ENCODE results near the gene PAK6.

PAK6 gene

DNA sequence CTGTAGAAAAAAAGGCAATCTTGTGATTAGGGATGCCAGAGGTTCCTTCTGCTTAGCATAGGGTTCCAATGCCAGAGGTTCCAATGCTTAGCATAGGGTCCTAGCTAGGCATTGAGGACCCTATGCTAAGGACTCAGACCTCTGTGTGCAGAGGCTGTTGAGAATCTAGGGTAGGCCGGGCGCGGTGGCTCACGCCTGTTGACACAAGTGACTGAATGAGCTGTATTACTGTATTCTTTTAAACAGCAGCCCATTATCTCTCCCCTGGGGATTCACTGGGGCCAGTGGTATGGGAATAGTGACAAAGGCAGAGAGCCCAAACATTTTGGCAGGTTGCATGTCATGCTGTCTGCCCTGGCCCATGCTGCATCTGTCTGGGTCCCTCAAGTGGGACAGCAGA lies 16.2 kb downstream of the PAK6 start:
- DNase-seq (ENCODE audit: low read depth): no peak

DNA sequence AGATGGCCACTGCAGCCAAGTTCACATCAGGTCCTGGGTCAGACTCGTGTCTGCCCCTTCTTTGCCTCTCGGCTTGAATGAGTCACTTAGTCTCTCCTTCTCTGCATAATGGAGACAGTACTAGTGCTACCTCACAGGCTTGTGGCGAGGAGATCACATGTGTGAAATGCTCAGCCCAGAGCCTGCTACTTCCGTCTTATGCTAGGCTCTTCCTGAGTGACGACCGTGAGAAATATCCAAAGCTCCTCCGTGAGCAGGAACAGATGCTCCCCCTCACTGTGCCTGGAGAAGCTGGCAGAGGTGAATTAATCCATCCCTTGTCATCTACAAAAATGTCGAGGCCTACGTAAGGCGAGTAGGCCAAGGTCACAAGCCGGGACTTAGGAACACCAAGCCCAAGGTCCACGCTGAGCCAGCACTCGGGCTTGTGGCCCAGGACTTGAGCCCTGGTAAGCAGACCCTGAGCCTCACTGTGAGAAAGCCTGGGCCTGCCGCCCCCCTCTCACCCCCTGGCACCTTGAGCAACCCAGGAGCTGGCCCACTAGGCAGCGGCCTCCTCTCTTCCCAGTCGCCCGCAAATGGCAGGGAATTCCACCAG lies 17.9 kb downstream of the PAK6 start:
- DNase-seq (ENCODE audit: low read depth): no peak

DNA sequence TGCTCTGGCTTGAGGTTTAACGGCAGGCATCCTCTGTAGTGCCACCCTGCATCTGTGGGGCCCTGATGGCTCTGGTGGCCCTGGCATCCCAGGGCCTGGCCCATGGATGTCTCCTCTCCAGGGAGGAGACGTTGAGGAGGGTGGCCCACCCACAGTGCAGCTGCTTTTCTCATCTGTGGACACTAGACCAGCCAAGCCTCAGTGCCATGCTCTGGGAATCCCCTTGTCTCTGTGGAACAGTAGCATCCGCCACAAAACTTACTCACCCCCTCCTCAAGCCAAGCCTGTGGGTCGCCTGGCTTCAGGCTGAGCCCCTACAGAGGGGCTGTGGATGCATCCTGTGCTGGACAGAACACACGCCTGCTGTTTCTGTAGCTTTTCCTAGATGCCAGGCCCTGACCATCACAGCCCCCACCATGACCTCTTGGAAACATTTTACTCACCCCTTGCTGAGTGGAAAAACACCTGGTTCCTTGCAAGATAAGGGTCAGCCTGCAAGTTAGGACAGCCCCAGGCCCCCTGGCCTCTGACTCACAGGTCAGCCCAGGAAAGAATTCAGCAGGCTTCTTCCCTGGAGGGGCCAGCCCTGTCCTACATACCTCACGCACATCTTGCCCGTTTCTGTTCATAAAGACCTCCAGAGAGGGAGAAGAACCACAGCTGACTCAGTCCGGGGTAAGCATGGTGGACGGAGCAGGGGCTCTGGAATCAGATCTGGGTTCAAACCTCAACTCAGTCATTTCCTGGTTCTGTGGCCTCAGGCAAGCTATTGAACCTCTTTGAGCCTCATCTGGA lies 19.0 kb downstream of the PAK6 start:
- DNase-seq (ENCODE audit: low read depth): no peak

DNA sequence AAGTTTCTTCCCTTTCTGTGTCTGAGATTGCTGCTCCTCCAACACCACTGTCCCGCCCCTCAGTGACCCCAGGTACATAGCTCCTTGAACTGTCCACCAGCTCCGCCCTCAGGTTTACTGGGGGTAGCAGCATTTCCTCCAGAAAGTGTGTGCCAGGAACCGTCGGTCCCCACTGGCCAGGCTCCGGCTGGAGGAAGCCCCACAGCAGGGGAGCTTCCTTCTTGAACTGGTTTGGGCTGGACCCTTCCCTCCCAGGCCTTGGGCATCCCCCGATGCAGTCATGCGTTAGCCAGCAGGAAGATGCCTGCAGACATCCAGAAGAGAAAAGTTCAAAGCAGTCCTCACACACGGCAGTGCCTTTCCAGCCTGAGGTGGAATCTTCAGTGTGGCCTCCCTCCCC lies 19.7 kb downstream of the PAK6 start:
- no peak for DNase-seq (ENCODE audit: low read depth)

DNA sequence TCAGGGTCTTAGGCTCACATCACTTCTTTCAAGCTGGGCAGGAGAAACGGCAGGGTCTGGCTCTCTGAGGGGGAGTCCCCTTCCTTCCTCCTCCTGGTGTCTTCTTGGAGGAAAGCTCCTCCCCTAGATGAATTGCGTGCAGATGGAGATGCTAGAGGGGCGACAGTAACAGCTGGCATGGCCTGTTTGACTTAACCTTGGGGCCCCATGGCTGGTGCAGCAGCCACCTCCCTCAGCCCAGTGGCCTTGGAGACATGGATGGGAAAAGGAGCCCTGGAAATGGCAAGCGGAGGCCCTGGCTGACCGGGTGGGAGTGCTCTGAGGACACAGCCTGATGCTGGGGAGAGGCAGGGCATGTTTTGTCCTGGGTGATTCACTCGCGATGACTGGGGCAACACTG lies 20.2 kb downstream of the PAK6 start:
- DNase-seq (ENCODE audit: low read depth): no peak

DNA sequence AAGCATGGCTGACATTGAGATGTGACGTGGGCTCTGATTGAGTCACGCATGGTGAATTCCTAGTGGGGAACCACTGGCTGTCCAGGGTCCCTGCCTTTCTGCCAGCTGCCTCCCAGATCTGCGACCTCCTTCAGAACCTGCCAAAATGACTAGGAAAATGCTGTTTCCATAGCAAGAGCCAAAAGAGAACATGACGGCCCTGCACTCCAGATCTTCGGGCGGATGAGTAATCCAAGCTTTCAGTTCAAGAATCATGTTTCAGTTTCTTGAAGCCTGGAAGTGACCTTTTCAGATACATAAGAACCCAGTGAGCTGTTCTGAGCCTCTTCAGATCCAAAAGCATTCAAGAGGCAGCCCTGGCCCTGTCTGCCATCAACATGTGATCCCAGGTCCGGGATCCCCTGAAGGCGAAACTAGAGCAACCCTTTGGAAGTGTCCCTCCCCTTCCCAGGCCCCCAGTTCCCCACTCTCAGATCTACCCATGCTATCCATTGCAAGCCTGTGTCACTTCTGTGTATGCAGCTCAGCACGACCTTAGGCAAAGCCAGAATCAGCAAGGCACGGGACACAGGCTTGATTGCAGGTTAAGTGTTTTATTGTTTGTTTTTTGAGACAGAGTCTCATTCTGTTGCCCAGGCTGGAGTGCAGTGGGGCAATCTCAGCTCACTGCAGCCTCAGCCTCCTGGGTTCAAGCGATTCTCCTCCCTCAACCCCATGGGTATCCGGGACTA lies 24.3 kb downstream of the PAK6 start:
- no peak for DNase-seq (ENCODE audit: low read depth)

DNA sequence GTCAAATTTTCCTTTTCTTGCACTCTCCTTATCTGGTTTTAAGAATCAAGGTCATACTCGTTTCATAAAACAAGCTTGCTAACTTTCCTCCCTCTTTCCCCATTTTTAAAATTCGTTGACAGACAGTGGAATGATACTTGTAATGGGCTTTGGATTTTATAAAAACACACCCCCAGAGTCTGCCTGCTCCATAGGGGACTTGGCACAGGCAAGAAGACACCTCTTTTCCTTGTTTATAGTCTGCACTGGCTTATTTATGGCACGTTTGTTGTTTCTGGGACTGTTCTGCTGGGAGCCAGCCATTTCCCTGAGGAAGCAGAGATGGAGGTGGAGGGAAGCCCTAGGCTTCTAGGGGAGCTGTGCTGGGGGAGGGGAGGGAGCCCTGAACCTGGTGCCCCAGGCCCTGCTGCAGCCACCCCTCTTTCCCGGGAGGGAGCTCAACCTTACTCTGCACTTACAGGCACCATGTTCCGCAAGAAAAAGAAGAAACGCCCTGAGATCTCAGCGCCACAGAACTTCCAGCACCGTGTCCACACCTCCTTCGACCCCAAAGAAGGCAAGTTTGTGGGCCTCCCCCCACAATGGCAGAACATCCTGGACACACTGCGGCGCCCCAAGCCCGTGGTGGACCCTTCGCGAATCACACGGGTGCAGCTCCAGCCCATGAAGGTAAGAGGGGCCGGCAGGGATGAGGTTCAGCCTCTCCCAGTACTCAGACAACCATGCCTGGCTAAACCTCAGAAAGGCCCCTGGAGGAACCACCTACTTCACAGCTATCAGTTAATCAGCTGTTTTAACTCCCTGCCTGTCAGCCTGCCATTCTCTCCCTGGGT lies 25.7 kb downstream of the PAK6 start:
- no peak for DNase-seq (ENCODE audit: low read depth)

DNA sequence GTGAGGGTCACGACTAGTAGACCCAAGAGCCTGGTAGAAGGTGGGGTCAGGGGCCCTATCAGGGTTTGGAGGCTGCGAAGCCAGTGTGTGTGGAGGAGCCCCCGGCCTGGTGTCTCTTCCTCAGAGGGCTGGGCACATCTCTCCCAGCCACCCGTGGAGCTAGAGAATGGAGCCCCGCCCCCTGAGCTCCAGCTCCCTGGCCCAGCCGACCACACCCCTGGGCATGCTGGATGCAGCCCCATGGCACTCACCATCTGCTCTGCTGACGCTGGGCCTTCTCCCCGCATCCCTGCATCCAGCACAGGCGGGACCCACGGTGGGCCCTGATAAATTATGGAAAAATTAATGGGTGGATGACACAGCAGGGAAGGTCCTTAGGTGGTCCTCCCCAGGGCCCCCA lies 26.5 kb downstream of the PAK6 start:
- no peak for DNase-seq (ENCODE audit: low read depth)

DNA sequence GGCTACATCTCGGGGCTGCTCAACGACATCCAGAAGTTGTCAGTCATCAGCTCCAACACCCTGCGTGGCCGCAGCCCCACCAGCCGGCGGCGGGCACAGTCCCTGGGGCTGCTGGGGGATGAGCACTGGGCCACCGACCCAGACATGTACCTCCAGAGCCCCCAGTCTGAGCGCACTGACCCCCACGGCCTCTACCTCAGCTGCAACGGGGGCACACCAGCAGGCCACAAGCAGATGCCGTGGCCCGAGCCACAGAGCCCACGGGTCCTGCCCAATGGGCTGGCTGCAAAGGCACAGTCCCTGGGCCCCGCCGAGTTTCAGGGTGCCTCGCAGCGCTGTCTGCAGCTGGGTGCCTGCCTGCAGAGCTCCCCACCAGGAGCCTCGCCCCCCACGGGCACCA lies 27.0 kb downstream of the PAK6 start:
- no peak for DNase-seq (ENCODE audit: low read depth)

DNA sequence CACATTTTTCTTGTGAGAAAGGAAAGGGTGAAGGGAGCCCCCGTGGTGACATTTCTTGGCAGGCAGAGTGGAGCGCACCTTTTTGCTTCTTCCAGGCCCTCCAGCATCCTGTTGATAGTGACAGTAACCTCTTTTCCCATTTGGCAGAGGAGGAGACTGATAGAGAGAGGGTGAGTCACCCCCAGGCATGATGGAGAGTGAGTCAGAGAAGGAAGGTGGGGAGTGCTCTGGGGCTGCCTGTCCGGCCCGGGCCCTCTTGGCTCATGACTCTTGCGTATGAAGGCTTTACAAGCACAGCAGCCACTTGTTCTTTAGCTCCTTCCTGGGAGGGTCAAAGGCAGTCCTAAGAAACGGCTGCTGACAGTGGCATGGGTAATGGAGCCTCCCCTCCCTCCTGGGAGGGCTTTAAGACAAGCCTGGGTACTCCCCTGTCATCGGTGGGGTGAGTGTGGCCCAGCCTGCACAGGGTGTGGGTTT lies 28.0 kb downstream of the PAK6 start:
- DNase-seq (ENCODE audit: low read depth): no peak

DNA sequence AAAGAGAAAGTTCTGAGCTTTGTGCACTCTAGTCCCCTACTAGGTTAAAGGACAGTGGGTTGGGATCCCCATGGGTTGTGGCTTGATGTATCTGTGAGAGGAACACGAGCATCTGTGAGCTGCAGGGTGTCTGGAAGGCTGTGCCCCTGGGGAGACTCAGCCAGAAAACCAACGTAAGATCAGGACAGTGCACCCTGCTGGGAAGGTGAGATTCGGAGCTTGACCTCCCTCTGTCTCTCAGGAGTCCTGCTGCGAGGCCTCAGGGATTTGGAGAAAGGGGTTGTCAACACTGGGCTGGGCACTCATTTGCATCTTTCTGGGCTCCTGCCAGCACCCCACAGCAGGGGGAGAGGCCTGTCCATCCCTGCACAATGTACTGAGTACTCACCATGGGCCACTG lies 28.8 kb downstream of the PAK6 start:
- DNase-seq (ENCODE audit: low read depth): no peak

DNA sequence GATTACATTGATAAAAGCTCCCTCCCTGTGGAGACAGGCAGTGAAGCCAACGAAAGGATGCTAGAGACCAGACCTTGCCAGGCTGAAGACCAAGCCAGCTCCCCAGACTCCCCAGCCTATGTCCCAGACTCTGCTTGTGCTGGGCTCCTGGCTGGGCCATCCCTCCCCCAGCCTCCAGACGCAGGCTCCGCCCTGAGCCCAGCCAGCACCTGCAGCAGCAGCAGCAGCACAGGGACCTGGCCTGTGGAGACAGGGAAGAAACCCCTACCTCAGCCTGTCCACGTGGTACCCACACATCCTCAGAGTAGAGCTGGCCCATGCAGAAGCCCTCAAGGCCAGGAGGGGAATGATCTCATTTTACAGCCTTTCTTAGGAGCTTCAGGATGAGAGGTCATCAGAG lies 30.7 kb downstream of the PAK6 start:
- DNase-seq (ENCODE audit: low read depth): no peak

DNA sequence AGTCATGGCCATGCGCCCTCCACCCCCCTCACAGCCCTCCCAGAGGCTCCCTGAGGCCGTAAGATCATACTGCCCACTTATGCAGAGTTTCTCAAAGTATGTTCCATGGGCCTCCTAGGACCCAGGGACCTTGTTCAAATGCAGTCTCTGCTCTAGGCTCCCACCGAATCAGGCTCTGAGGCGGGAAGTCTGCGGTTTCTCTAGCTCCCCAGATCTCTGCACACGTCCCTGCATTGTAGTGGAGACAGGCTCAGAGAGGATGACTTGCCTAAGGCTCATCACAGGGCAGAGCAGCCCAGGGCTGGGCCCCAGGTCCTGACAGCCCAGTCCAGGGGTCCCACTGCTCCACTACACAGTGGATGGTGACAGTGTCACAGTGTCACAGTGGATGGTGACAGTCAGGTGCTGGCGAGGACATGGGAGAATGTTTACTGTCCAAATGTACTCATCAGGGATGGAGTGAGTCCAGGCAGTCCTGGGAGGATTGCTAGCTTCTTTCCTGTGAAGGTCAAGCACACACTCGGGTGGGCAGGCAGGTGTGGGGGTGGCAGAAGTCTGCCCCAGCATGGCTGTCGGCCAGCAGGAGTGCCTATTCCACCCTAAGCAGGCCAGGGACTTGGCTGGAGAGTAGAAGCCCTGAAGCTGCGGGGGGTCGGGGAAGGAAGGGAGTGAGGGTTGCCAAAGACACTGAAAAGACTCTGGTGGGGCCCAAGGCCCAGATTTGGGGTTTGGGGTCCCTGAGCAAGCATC lies 31.6 kb downstream of the PAK6 start:
- no peak for DNase-seq (ENCODE audit: low read depth)

DNA sequence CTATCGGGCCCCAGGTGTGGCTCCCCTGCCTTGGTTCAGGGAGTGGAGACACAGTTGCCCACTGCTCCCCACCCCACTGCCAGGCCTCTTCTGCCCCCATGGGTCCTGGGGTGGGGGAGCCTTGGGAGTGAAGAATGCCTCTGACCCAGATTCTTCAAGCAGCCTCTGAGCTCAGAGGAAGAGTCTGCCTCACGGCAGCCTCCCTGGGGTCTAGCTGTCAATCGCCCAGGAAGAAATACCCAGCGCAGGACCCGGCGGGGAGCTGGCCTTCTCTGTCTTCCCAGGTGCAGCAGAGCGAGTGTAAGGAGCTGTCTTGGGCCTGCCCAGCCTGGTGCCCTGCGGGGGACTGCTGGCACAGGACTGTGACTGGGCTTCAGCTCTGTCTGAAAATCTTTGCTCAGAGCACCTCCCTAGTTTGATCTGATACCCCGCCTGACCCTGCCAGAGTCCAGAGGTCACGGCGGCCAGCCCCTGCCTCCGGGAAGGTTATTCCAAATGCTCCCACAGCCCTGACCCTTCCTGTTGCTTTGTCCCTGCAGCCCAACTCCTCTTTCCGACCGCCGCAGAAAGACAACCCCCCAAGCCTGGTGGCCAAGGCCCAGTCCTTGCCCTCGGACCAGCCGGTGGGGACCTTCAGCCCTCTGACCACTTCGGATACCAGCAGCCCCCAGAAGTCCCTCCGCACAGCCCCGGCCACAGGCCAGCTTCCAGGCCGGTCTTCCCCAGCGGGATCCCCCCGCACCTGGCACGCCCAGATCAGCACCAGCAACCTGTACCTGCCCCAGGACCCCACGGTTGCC lies 33.0 kb downstream of the PAK6 start:
- DNase-seq (ENCODE audit: low read depth): no peak

DNA sequence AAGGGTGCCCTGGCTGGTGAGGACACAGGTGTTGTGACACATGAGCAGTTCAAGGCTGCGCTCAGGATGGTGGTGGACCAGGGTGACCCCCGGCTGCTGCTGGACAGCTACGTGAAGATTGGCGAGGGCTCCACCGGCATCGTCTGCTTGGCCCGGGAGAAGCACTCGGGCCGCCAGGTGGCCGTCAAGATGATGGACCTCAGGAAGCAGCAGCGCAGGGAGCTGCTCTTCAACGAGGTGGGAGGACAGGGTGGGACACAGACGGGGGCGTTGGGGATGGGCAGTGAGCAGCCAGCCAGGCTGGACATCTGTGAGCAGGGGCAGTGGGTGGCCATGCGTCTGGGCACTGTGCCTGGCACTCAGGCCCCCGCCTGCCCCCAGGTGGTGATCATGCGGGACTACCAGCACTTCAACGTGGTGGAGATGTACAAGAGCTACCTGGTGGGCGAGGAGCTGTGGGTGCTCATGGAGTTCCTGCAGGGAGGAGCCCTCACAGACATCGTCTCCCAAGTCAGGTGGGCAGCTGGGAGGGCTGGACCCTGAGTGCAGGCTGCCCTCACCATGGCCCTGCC lies 33.7 kb downstream of the PAK6 start:
- no peak for DNase-seq (ENCODE audit: low read depth)

DNA sequence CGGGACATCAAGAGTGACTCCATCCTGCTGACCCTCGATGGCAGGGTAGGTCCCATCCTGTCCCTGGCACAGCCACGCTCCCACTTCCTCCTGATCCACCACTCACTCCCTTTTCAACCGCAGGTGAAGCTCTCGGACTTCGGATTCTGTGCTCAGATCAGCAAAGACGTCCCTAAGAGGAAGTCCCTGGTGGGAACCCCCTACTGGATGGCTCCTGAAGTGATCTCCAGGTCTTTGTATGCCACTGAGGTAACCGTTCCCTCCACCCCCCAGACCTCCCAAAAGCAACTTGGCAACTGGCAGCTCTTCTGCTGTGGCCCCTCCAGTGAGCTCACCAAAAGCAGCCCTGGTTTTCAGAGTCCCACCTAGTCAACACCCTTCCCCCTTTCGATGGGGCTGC lies 34.6 kb downstream of the PAK6 start:
- no peak for DNase-seq (ENCODE audit: low read depth)

DNA sequence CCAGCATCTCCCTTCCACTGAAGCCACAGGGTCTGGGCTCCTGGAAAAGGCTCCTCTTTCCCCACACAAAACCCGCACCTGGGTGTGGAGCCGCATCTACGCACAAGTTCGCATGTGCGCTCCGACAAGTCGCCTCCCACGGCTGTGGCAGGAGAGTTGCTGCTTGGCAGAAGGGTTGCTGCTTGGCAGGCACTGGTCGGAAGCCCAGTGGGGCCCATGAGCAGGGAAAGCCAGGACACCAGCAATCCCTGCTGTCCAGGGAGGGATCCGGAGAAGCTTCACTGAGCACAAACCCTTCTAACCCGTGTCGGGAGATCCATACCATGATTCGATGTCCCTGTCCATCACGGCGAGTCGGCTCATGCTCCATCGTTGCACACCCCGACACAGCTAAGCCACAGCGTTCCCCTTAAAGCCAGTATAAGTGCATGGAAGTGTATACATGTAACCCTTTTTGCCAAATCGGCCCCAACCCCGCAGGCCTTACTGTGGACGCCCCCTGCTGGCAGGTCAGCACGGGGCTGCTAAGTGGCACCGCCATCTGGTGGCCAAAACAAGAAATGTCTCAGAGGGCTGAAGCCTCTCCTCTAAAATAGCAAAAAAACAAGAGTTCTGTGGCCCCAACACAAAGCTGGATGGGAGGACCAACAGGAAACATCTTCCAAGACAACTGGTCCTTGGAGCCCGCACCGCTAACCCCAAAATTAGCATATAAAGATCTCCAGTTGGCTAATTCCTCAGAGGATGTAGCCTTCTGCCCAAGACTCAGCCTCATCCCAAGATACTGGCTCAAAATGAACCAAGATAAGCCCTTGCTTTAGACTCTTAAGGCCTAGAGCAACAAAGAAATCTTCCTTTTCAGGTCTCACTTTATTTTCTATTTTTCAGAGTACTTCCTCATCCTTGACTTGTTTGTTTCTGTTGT lies 35.7 kb downstream of the PAK6 start:
- peak; percentile 85 for DNase-seq (ENCODE audit: low read depth)

DNA sequence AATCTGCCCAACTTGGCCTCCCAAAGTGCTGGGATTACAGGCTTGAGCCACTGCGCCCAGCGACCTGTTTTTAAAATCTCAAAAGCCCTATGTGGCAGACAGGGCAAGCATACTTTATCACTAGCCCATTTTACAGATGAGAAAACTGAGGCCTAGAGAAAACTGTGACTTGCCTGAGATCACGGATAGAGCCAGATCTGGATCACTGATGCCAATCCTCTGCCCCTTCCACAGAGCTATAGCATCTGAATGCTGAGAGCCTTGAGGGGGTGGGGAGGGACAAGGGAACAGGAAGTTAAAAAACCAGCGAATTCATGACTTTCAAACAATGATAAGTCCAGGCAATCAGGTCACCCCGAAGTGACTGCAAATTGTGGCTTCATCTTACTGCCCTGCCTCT lies 36.7 kb downstream of the PAK6 start:
- DNase-seq (ENCODE audit: low read depth): no peak

DNA sequence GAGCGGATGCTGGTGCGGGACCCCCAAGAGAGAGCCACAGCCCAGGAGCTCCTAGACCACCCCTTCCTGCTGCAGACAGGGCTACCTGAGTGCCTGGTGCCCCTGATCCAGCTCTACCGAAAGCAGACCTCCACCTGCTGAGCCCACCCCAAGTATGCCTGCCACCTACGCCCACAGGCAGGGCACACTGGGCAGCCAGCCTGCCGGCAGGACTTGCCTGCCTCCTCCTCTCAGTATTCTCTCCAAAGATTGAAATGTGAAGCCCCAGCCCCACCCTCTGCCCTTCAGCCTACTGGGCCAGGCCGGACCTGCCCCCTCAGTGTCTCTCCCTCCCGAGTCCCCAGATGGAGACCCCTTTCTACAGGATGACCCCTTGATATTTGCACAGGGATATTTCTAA lies 37.1 kb downstream of the PAK6 start:
- no peak for DNase-seq (ENCODE audit: low read depth)

Measured in activated T-cell treated with anti-CD3 and anti-CD28 coated beads for 24 hours (primary cell).